Activated T-cell treated with anti-CD3 and anti-CD28 coated beads for 48 hours (primary cell): Measurements from ENCODE around the gene GIPC1.
"Not testable (repeated sequence)": the region's sequence is repeated elsewhere in the genome, so short reads cannot be mapped to it uniquely, and the experiment has no call there.

ENCODE experiments used
- DNase-seq: peaks from one replicate; pipeline ENCODE4 v3.0.0-alpha.2; 2020; ENCODE audit warnings: low read depth

GIPC1 gene

GRCh38 chr19:14496029-14496833 is at the start of gene GIPC1:
TSS of gene GIPC1 (minus strand) at chr19:14496127. CDS start at chr19:14482976, 13,151 bp downstream.
- DNase-seq = peak; percentile 86

- no peak for DNase-seq
Observed at GRCh38 chr19:14545716-14546082, 49.8 kb upstream of the GIPC1 start.

GRCh38 chr19:14544977-14545715 is 49.2 kb upstream of the GIPC1 start:
- DNase-seq = no peak

- DNase-seq = no peak
Observed at GRCh38 chr19:14544047-14544446, 48.1 kb upstream of the GIPC1 start.

GRCh38 chr19:14542711-14543328 is 46.9 kb upstream of the GIPC1 start:
- DNase-seq = no peak

GRCh38 chr19:14541979-14542378 is 46.1 kb upstream of the GIPC1 start:
- DNase-seq = not testable (repeated sequence)

- no peak for DNase-seq
Observed at GRCh38 chr19:14540741-14541525, 45.0 kb upstream of the GIPC1 start.

GRCh38 chr19:14536926-14537692 is 41.2 kb upstream of the GIPC1 start:
- peak; percentile 36 for DNase-seq

- no peak for DNase-seq
Observed at GRCh38 chr19:14533450-14533849, 37.5 kb upstream of the GIPC1 start.

GRCh38 chr19:14530506-14530905 is 34.6 kb upstream of the GIPC1 start:
- DNase-seq = no peak

- no peak for DNase-seq
Observed at GRCh38 chr19:14530005-14530348, 34.0 kb upstream of the GIPC1 start.

- DNase-seq = peak; percentile 100
Observed at GRCh38 chr19:14529254-14530004, 33.5 kb upstream of the GIPC1 start, which contains the start of gene TECR. TSS of gene TECR (plus strand) at chr19:14529594. CDS start at chr19:14529697, 103 bp downstream.

GRCh38 chr19:14528419-14529253 is 32.7 kb upstream of the GIPC1 start:
- DNase-seq = no peak

GRCh38 chr19:14526423-14526822 is 30.5 kb upstream of the GIPC1 start:
- DNase-seq = no peak

- no peak for DNase-seq
Observed at GRCh38 chr19:14525729-14526128, 29.8 kb upstream of the GIPC1 start.

- DNase-seq = no peak
Observed at GRCh38 chr19:14520543-14520942, 24.6 kb upstream of the GIPC1 start.

- no peak for DNase-seq
Observed at GRCh38 chr19:14519860-14520407, 24.0 kb upstream of the GIPC1 start.

GRCh38 chr19:14519245-14519859 is 23.4 kb upstream of the GIPC1 start:
- DNase-seq = no peak
